GM18498 (cell line): Measurements from ENCODE around the gene ISG15.
"Not testable (repeated sequence)": the region's sequence is repeated elsewhere in the genome, so short reads cannot be mapped to it uniquely, and the experiment has no call there.

Source experiments
- ATAC-seq: cut with Tn5 transposase; IDR thresholded peaks from one replicate; pipeline ENCODE4 v1.9.1; 2021; ENCODE audit warnings: mild to moderate bottlenecking, moderate library complexity; ENCODE audit not compliant: unreplicated experiment

ISG15 gene

DNA sequence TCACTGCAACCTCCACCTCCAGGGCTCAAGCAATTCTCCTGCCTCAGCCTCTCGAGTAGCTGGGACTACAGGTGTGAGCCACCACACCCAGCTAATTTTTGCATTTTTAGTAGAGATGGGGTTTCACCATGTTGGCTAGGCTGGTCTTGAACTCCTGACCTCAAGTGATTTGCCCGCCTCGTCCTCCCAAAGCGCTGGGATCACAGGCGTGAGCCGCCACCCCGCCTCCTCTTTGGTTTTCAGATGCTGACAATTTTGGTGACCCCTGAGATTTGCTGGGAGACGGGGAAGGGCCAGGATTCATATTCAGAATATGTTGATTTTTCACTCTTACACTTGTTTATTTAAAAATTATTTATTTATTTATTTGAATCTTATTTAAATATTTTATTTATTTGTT is 3.2 kb upstream of the ISG15 start:
- not testable (repeated sequence) for ATAC-seq

GRCh38 chr1:1011396-1011949 is 1.8 kb upstream of the ISG15 start:
- no peak for ATAC-seq

DNA sequence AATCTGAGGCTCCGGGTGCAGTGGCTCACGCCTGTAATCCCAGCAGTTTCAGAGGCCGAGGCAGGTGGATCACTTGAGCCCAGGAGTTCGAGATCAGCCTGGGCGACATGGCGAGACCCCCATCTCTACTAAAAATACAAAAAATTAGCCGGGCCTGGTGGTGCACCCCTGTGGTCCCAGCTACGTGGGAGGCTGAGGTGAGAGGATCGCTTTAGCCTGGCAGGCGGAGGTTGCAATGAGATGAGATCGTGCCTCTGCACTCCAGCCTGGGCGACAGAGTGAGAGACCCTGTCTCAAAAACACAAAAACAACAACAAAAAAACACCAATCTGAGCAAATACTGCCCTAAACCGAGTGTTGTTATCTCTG is 577 bp upstream of the ISG15 start:
- ATAC-seq, result peak; percentile 4

DNA sequence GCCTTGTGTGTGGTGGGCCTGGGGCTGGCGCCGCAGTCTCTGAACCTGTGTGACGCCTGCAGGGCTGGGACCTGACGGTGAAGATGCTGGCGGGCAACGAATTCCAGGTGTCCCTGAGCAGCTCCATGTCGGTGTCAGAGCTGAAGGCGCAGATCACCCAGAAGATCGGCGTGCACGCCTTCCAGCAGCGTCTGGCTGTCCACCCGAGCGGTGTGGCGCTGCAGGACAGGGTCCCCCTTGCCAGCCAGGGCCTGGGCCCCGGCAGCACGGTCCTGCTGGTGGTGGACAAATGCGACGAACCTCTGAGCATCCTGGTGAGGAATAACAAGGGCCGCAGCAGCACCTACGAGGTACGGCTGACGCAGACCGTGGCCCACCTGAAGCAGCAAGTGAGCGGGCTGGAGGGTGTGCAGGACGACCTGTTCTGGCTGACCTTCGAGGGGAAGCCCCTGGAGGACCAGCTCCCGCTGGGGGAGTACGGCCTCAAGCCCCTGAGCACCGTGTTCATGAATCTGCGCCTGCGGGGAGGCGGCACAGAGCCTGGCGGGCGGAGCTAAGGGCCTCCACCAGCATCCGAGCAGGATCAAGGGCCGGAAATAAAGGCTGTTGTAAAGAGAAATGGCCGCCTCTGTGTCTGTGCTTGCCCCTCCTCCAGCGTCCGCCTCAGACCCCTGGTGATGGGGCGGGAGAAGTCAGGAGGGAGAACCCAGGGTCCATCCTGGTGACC is 788 bp downstream of the ISG15 start:
- no peak for ATAC-seq

- ATAC-seq, result no peak
Measured at GRCh38 chr1:1014799-1015681, 1.7 kb downstream of the ISG15 start.

GRCh38 chr1:1017397-1018320 is 4.4 kb downstream of the ISG15 start:
- ATAC-seq, result not testable (repeated sequence)

DNA sequence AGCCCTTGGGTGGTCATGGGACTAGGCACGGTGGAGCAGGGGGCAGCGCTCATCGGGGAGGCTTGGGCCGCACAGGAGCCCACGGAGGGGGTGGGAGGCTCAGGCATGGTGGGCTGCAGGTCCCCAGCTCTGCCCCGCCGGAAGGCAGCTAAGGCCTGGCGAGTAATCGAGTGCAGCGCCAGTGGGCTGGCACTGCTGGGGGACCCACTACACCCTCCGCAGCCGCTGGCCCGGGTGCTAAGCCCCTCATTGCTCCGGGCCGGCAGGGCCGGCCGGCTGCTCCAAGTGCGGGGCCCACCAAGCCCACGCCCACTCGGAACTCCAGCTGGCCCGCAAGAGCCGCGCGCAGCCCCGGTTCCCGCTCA is 5.0 kb downstream of the ISG15 start:
- not testable (repeated sequence) for ATAC-seq

DNA sequence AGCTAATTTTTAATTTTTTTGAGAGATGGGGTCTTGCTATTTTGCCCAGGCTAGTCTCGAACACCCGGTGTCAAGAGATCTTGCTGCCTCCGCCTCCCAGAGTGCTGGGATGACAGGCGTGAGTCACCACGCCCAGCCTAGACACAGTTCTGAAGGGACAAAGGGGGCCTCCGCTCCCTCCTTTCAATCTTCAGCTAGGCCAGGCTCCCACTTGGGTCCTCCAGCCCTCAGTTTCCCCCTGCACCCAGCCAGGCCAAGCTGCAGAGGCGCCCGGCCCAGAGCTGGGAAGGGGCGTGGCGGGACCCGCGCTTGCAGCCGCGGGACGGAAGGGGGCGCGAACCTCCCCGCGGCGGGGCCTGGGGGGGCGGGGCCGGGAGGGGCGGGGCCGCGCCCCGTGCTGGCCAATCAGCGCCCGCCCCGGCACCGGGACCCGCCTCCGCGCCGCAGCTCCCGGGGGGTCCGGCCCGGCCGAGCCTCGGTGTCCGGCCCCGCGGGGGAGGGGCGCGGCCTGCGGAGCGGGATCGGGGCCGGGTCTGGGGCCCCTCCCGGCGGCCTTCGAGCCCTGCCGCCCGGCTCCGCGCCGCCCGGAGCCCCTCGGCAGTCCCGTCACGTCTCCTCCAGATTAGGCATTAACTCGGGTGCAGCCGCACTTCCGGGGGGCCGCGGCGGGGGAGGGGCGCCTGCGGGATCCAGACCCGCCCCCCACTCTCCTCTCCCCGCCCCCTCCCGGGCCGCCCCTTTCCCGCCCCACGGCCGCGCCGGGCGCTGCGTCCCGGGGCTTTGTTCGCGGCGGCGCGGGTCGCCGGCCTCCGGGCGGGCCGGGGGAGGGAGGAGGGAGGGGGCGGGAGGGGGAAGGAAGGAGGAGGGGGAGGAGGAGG is 6.1 kb downstream of the ISG15 start:
- peak; percentile 71 for ATAC-seq

GRCh38 chr1:1020000-1020404 is 6.7 kb downstream of the ISG15 start, which contains the start of gene AGRN:
TSS of gene AGRN (plus strand) at chr1:1020120. CDS start at chr1:1020173, 53 bp downstream.
- peak; percentile 34 for ATAC-seq

GRCh38 chr1:1020415-1021009 is 7.2 kb downstream of the ISG15 start:
- ATAC-seq, result peak; percentile 19

- no peak for ATAC-seq
Measured at GRCh38 chr1:1021010-1021919, 8.0 kb downstream of the ISG15 start.

DNA sequence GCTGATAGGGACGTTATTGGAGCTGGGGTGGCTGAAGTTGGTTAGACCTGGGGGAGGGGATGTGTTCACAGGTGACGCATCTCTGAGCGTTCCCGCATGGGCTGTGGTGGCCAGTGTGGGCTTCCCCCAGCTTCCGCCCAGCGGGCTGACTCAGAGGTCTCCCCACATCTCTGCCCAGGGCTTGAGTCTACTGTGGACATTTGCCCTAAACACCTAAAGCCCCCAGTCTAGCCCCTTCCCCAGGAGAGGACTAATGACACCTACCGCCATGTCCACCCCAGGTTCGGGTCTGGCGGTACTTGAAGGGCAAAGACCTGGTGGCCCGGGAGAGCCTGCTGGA is 8.6 kb downstream of the ISG15 start:
- no peak for ATAC-seq

- no peak for ATAC-seq
Measured at GRCh38 chr1:1022302-1023009, 9.2 kb downstream of the ISG15 start.

DNA sequence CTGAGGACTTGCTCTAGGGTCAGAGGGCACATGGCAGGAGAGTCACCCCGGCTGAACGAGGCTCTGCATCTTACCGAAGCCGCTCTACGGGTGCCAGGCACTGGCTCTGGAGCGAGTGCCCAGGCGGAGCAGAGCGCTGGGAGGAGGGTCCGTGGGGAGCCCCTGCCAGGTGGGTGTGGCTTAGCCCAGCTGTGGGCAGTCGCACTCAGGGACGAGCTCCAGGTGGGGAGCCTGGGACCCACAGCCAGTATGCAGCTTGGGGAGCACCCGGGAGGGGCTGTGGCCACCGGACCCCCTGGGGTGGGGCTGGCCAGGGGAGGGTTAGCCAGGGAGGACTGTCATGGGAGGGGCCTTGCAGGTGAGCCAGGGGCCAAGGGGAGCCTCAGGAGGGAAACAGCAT is 10.4 kb downstream of the ISG15 start:
- no peak for ATAC-seq

DNA sequence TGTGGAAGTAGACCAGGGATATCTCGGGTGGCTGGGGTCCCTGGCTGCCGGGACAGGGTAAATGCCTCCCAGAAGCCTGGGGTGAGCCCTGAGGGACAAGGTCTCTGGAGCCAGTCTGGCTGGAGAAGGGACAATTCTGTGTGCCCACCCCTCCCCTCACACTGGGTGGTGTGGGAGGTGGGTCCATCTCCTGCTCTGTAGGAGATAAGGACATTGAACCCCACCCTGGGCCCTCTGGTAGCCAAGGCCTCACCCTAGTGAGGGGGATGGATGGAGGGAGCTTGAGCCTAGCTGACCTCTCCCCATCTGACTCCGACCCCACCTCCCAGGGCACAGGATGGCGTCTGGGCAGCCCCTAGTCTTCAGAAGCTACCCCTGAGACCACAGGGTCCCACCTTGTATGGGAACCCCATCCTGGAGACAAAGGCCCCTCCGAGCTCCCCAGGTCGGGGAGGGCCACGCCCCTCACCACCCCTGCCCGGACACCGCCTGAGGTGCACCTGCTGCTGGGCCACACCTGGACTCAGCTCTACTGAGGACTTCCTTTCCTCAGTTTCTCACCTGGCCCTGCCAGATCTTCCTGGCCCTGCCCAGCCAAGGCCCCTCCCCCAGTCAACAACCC is 11.0 kb downstream of the ISG15 start:
- no peak for ATAC-seq

GRCh38 chr1:1024771-1025699 is 11.7 kb downstream of the ISG15 start:
- ATAC-seq, result no peak
